Thyroid gland (tissue), 4 donors: ENCODE data around the gene CBL. TPM values are rescaled to one million over a fixed set of nuclear protein-coding genes. Genes with fewer than 3 reads are reported as not detected.
"Not testable (repeated sequence)": the region's sequence is repeated elsewhere in the genome, so short reads cannot be mapped to it uniquely, and the experiment has no call there.

Experiments used
- DNase-seq, 2 donors: peaks; one replicate each; pipeline ENCODE4 v3.0.0-alpha.2; 2019
- H3K27ac ChIP-seq, 3 donors: fragments of 200-600 bp; sonication (generic); 1 replicate in 2 of 3; 2 replicates in 1 of 3; pipeline ENCODE4 v1.5.1; 2016 to 2019; ENCODE audit warnings: mild to moderate bottlenecking in 1 of 3, moderate library complexity in 1 of 3
- H3K27me3 ChIP-seq: fragments of 200-600 bp; sonication (generic); one replicate; pipeline ENCODE4 v1.5.1; 2019
- H3K36me3 ChIP-seq, 2 donors: fragments of 200-600 bp; sonication (generic); one replicate each; pipeline ENCODE4 v1.5.1; 2016 to 2019
- H3K4me1 ChIP-seq, 2 donors: fragments of 200-600 bp; sonication (generic); one replicate each; pipeline ENCODE4 v1.5.1; 2017 to 2019
- H3K4me3 ChIP-seq, 3 donors: fragments of 200-600 bp; sonication (generic); replicated peaks in 1 of 3; 1 replicate in 2 of 3; 2 replicates in 1 of 3; pipeline ENCODE4 v1.5.1; 2016; ENCODE audit warnings: mild to moderate bottlenecking in 1 of 3
- H3K9me3 ChIP-seq: fragments of 200-600 bp; sonication (generic); one replicate; pipeline ENCODE4 v1.5.1; 2017
- POLR2A ChIP-seq, 2 donors: fragments of 450-650 bp; IDR thresholded peaks; one replicate each; pipeline ENCODE4 v1.6.1; 2017; ENCODE audit warnings: antibody characterized with exemption in 2 of 2, mild to moderate bottlenecking in 2 of 2, moderate library complexity in 1 of 2
- WGBS, 2 donors: methylation state at CpG; one replicate each; pipeline ENCODE4 v1.1.5; 2017; 5-methylcytosine and 5-hydroxymethylcytosine counted together
- intact Hi-C: fragments of 100-400 bp; cut with DNase I; formaldehyde crosslinking; loops from one replicate; pipeline ENCODE4 v1.15.1; 2023
- total RNA-seq, 4 donors: library from RNA; depleted of rRNA; stranded (reverse); fragments of >200 nt; gene quantifications; one replicate each; pipeline ENCODE4 v1.2.3, GENCODE V29; 2016
- TF ChIP-seq, protein P1 (sequence below), 6 experiments: fragments of 200-600 bp in 3 of 6; fragments of 450-650 bp in 3 of 6; sonication (generic) in 3 of 6; IDR thresholded peaks; one replicate each; pipeline ENCODE4 v1.5.1; 2016 to 2019; ENCODE audit warnings: antibody characterized with exemption in 6 of 6, mild to moderate bottlenecking in 2 of 6, inconsistent platforms in 1 of 6, moderate library complexity in 1 of 6

CBL gene
- total RNA-seq, 4 donors from 2014 or later = 9.4 to 14.5 (median 13.9) TPM

DNA sequence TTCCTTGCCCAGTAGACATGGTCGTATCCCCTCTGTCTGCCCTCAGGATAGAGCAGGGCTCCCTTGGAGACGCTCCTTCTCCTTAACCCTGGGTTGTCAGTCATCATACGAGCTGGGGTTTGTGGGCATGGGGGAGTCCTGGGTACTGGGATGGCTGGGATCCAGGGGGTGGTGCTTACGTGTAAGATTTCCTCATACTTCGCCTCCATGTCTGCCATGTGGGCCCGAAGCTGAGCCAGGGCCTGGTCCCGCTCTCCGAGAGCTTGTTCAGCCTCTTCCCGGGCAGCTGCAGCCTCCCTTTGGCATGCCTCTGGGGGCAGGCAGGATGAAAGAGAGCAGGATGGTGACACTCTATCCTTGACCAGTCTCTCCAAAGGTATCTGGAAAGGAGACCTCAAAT, 15.6 kb upstream of the CBL start:
- Histone ChIP-seq H3K27ac (no peak overlapping the region), H3K4me1 (peaks cover 0 to 6% of the 10 kb centered on the region in 2 donors), H3K9me3 (no peaks in the 10 kb centered on the region), H3K36me3 (no peaks in the 10 kb centered on the region), H3K4me3 (no peak overlapping the region), H3K27me3 (no peaks in the 10 kb centered on the region)
- intact Hi-C loops = no loop called here
- DNase-seq = no peak
- TF ChIP-seq, protein P1, sequence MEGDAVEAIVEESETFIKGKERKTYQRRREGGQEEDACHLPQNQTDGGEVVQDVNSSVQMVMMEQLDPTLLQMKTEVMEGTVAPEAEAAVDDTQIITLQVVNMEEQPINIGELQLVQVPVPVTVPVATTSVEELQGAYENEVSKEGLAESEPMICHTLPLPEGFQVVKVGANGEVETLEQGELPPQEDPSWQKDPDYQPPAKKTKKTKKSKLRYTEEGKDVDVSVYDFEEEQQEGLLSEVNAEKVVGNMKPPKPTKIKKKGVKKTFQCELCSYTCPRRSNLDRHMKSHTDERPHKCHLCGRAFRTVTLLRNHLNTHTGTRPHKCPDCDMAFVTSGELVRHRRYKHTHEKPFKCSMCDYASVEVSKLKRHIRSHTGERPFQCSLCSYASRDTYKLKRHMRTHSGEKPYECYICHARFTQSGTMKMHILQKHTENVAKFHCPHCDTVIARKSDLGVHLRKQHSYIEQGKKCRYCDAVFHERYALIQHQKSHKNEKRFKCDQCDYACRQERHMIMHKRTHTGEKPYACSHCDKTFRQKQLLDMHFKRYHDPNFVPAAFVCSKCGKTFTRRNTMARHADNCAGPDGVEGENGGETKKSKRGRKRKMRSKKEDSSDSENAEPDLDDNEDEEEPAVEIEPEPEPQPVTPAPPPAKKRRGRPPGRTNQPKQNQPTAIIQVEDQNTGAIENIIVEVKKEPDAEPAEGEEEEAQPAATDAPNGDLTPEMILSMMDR (IDR thresholded peaks at IDR 0.05) = no peak
- TF ChIP-seq POLR2A (IDR thresholded peaks at IDR 0.05) = no peak
- WGBS, 2 donors = 82% methylated on average over 8 of the region's 9 CpGs

DNA sequence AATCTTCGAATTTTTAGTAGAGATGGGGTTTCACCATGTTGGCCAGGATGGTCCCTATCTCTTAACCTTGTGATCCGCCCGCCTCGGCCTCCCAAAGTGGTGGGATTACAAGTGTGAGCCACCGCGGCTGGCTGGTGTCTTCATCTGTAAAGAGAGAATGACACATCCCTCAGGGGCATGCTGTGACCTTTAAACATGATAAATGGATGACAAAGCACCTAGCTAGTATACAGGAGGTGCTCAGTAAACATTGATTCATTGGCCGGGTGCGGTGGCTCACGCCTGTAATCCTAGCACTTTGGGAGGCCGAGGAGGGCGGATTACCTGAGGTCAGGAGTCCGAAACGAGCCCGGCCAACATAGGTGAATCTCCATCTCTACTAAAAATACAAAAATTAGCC, 14.9 kb upstream of the CBL start:
- WGBS, 2 donors = 90 to 92% methylated on average over 14 of the region's 14 CpGs
- H3K4me3 ChIP-seq, H3K4me1 ChIP-seq, H3K27ac ChIP-seq, DNase-seq, intact Hi-C loops, H3K9me3 ChIP-seq, H3K27me3 ChIP-seq, H3K36me3 ChIP-seq: not testable (repeated sequence)

DNA sequence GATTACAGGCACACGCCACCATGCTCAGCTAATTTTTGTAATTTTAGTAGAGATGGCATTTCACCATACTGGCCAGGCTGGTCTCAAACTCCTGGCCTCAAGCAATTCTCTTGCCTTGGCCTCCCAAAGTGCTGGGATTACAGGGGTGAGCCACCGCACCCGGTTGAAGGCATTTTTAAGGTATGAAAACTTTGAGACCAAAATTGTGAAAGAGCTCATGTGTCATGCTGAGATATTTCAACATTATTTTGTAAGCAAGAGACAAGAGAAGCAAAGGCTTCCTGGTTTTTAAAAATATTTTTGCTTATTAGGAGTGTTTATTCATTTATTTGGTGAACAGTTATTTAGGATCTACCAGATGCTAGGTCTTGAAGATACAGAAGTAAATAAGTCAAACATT, 14.0 kb upstream of the CBL start:
- no peak overlapping the region for H3K27ac ChIP-seq
- H3K4me3 ChIP-seq = no peak overlapping the region
- intact Hi-C loops = no loop called here
- H3K36me3 ChIP-seq = no peaks in the 10 kb centered on the region
- no peaks in the 10 kb centered on the region for H3K27me3 ChIP-seq
- TF ChIP-seq, protein P1 (IDR thresholded peaks at IDR 0.05) = no peak
- TF ChIP-seq POLR2A (IDR thresholded peaks at IDR 0.05) = no peak
- DNase-seq = no peak
- no peaks in the 10 kb centered on the region for H3K4me1 ChIP-seq
- no peaks in the 10 kb centered on the region for H3K9me3 ChIP-seq
- WGBS, 2 donors = 97 to 98% methylated on average over 3 of the region's 3 CpGs

DNA sequence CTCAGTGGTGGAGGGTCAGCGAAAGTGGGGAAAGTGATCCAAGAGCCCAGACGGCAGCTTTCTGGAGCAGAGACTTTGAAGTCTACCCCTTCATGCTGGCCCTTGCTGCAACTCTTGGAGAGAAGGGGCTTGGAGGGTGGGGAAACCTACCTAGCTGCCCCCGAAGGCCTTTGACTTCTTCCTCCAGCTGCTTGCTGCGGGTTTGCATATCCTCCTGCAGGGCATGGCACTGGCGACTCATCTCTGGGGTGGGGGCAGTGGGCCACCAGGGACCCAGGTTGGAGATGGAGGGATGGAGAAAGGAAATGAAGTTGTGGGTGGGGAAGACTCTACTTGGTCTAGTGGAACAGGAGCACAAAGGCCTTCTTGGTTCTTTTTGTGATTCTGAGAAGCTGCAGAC, 13.1 kb upstream of the CBL start:
- no peak for TF ChIP-seq POLR2A (IDR thresholded peaks at IDR 0.05)
- TF ChIP-seq, protein P1 (IDR thresholded peaks at IDR 0.05) = no peak
- DNase-seq = no peak
- 83 to 84% methylated on average over 5 of the region's 5 CpGs for WGBS, 2 donors
- no peak overlapping the region for H3K4me3 ChIP-seq
- no peaks in the 10 kb centered on the region for H3K4me1 ChIP-seq
- H3K27me3 ChIP-seq = no peaks in the 10 kb centered on the region
- intact Hi-C loops = no loop called here
- no peaks in the 10 kb centered on the region for H3K9me3 ChIP-seq
- H3K36me3 ChIP-seq = no peaks in the 10 kb centered on the region
- H3K27ac ChIP-seq = no peak overlapping the region

DNA sequence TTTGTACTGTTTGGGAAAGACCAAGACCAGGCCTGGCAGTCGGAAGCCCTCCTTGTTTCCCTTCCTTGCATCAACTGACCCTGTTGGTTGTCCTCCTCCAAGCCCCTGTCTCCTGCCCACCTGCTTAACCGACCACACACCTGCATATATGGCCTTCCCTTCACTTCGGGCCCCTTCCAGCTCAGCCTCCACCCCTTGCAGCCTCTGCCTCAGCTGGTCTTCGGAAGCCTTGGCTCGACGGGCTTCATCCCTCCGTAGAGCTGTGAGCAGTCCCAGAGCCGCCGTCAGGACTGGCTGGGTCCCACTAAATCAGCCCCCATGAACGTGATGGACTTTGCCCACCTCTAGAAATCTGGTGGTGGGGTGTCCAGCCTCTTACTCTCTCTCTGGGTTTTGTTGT, 12.5 kb upstream of the CBL start:
- Histone ChIP-seq H3K9me3 (no peaks in the 10 kb centered on the region), H3K4me1 (no peaks in the 10 kb centered on the region), H3K36me3 (no peaks in the 10 kb centered on the region), H3K27me3 (no peaks in the 10 kb centered on the region), H3K4me3 (no peak overlapping the region), H3K27ac (no peak overlapping the region)
- TF ChIP-seq, protein P1 (IDR thresholded peaks at IDR 0.05) = no peak
- no peak for TF ChIP-seq POLR2A (IDR thresholded peaks at IDR 0.05)
- intact Hi-C loops = no loop called here
- WGBS, 2 donors = 91% methylated on average over 10 of the region's 10 CpGs
- DNase-seq = no peak
